Measurements from ENCODE around the gene WDR77.

WDR77 gene

GRCh38 chr1:111452581-111452980 lies 3.5 kb upstream of the WDR77 start:
- H3K27me3 ChIP-seq (ENCODE audit: low read depth, low read length): no peaks in the 10 kb centered on the region
- no peak overlapping the region for H3K4me3 ChIP-seq (ENCODE audit: low read depth in 1 of 2, low read length in 2 of 2)
- H3K9me3 ChIP-seq (ENCODE audit: control insufficient read depth in 1 of 2, low read length in 2 of 2): no peaks in the 10 kb centered on the region
- peaks cover 7 to 56% of the 10 kb centered on the region in 2 donors for H3K4me1 ChIP-seq (ENCODE audit: control insufficient read depth in 1 of 2, insufficient read depth in 2 of 2, low read length in 2 of 2)
- H3K36me3 ChIP-seq (ENCODE audit: control insufficient read depth in 1 of 2, insufficient read depth in 2 of 2, low read length in 2 of 2): peaks cover 32% of the 10 kb centered on the region in 2 donors
- no peak overlapping the region for H3K27ac ChIP-seq (ENCODE audit: low read length)

GRCh38 chr1:111450185-111450584 lies 1.1 kb upstream of the WDR77 start:
- H3K4me3 ChIP-seq (ENCODE audit: low read depth in 1 of 2, low read length in 2 of 2): peak overlapping the region; percentile 98 to 99
- peaks cover 16 to 18% of the 10 kb centered on the region in 2 donors for H3K36me3 ChIP-seq (ENCODE audit: control insufficient read depth in 1 of 2, insufficient read depth in 2 of 2, low read length in 2 of 2)
- no peaks in the 10 kb centered on the region for H3K9me3 ChIP-seq (ENCODE audit: control insufficient read depth in 1 of 2, low read length in 2 of 2)
- H3K27ac ChIP-seq (ENCODE audit: low read length): peak overlapping the region; percentile 98
- peaks cover 10 to 57% of the 10 kb centered on the region in 2 donors for H3K4me1 ChIP-seq (ENCODE audit: control insufficient read depth in 1 of 2, insufficient read depth in 2 of 2, low read length in 2 of 2)
- H3K27me3 ChIP-seq (ENCODE audit: low read depth, low read length): no peaks in the 10 kb centered on the region

GRCh38 chr1:111449703-111450017 lies 604 bp upstream of the WDR77 start:
- H3K27ac ChIP-seq (ENCODE audit: low read length): peak overlapping the region; percentile 98
- peaks cover 10 to 52% of the 10 kb centered on the region in 2 donors for H3K4me1 ChIP-seq (ENCODE audit: control insufficient read depth in 1 of 2, insufficient read depth in 2 of 2, low read length in 2 of 2)
- no peaks in the 10 kb centered on the region for H3K9me3 ChIP-seq (ENCODE audit: control insufficient read depth in 1 of 2, low read length in 2 of 2)
- H3K4me3 ChIP-seq (ENCODE audit: low read depth in 1 of 2, low read length in 2 of 2): peak overlapping the region; percentile 98 to 99
- H3K27me3 ChIP-seq (ENCODE audit: low read depth, low read length): no peaks in the 10 kb centered on the region
- peaks cover 16 to 18% of the 10 kb centered on the region in 2 donors for H3K36me3 ChIP-seq (ENCODE audit: control insufficient read depth in 1 of 2, insufficient read depth in 2 of 2, low read length in 2 of 2)

- Histone ChIP-seq H3K27ac (ENCODE audit: low read length) (peak overlapping the region; percentile 36), H3K4me3 (ENCODE audit: low read depth in 1 of 2, low read length in 2 of 2) (peak overlapping the region; percentile 98 to 99), H3K9me3 (ENCODE audit: control insufficient read depth in 1 of 2, low read length in 2 of 2) (no peaks in the 10 kb centered on the region), H3K4me1 (ENCODE audit: control insufficient read depth in 1 of 2, insufficient read depth in 2 of 2, low read length in 2 of 2) (peaks cover 10 to 42% of the 10 kb centered on the region in 2 donors), H3K36me3 (ENCODE audit: control insufficient read depth in 1 of 2, insufficient read depth in 2 of 2, low read length in 2 of 2) (peaks cover 13 to 16% of the 10 kb centered on the region in 2 donors), H3K27me3 (ENCODE audit: low read depth, low read length) (no peaks in the 10 kb centered on the region)
Measured at GRCh38 chr1:111448482-111448917, 556 bp downstream of the WDR77 start.

- H3K4me3 ChIP-seq (ENCODE audit: low read depth in 1 of 2, low read length in 2 of 2): peak overlapping the region in 1 of 2 donors; percentile 99
- H3K36me3 ChIP-seq (ENCODE audit: control insufficient read depth in 1 of 2, insufficient read depth in 2 of 2, low read length in 2 of 2): peaks cover 22 to 28% of the 10 kb centered on the region in 2 donors
- H3K27me3 ChIP-seq (ENCODE audit: low read depth, low read length): no peaks in the 10 kb centered on the region
- H3K27ac ChIP-seq (ENCODE audit: low read length): no peak overlapping the region
- peaks cover 10 to 36% of the 10 kb centered on the region in 2 donors for H3K4me1 ChIP-seq (ENCODE audit: control insufficient read depth in 1 of 2, insufficient read depth in 2 of 2, low read length in 2 of 2)
- no peaks in the 10 kb centered on the region for H3K9me3 ChIP-seq (ENCODE audit: control insufficient read depth in 1 of 2, low read length in 2 of 2)
Measured at GRCh38 chr1:111446967-111447892, 1.8 kb downstream of the WDR77 start.

GRCh38 chr1:111446546-111446945 lies 2.5 kb downstream of the WDR77 start:
- no peaks in the 10 kb centered on the region for H3K9me3 ChIP-seq (ENCODE audit: control insufficient read depth in 1 of 2, low read length in 2 of 2)
- no peak overlapping the region for H3K27ac ChIP-seq (ENCODE audit: low read length)
- no peaks in the 10 kb centered on the region for H3K27me3 ChIP-seq (ENCODE audit: low read depth, low read length)
- H3K4me1 ChIP-seq (ENCODE audit: control insufficient read depth in 1 of 2, insufficient read depth in 2 of 2, low read length in 2 of 2): peaks cover 10 to 29% of the 10 kb centered on the region in 2 donors
- H3K4me3 ChIP-seq (ENCODE audit: low read depth in 1 of 2, low read length in 2 of 2): no peak overlapping the region
- peaks cover 28 to 35% of the 10 kb centered on the region in 2 donors for H3K36me3 ChIP-seq (ENCODE audit: control insufficient read depth in 1 of 2, insufficient read depth in 2 of 2, low read length in 2 of 2)

GRCh38 chr1:111444031-111444430 lies 5.0 kb downstream of the WDR77 start:
- Histone ChIP-seq H3K9me3 (ENCODE audit: control insufficient read depth in 1 of 2, low read length in 2 of 2) (no peaks in the 10 kb centered on the region), H3K36me3 (ENCODE audit: control insufficient read depth in 1 of 2, insufficient read depth in 2 of 2, low read length in 2 of 2) (peaks cover 44 to 59% of the 10 kb centered on the region in 2 donors), H3K27me3 (ENCODE audit: low read depth, low read length) (no peaks in the 10 kb centered on the region), H3K27ac (ENCODE audit: low read length) (no peak overlapping the region), H3K4me1 (ENCODE audit: control insufficient read depth in 1 of 2, insufficient read depth in 2 of 2, low read length in 2 of 2) (peaks cover 10 to 11% of the 10 kb centered on the region in 2 donors), H3K4me3 (ENCODE audit: low read depth in 1 of 2, low read length in 2 of 2) (no peak overlapping the region)

- H3K4me3 ChIP-seq (ENCODE audit: low read depth in 1 of 2, low read length in 2 of 2): no peak overlapping the region
- no peaks in the 10 kb centered on the region for H3K9me3 ChIP-seq (ENCODE audit: control insufficient read depth in 1 of 2, low read length in 2 of 2)
- H3K4me1 ChIP-seq (ENCODE audit: control insufficient read depth in 1 of 2, insufficient read depth in 2 of 2, low read length in 2 of 2): peaks cover 0 to 2% of the 10 kb centered on the region in 2 donors
- no peaks in the 10 kb centered on the region for H3K27me3 ChIP-seq (ENCODE audit: low read depth, low read length)
- H3K27ac ChIP-seq (ENCODE audit: low read length): no peak overlapping the region
- peaks cover 46 to 73% of the 10 kb centered on the region in 2 donors for H3K36me3 ChIP-seq (ENCODE audit: control insufficient read depth in 1 of 2, insufficient read depth in 2 of 2, low read length in 2 of 2)
Measured at GRCh38 chr1:111442457-111442856, 6.6 kb downstream of the WDR77 start.

DNA sequence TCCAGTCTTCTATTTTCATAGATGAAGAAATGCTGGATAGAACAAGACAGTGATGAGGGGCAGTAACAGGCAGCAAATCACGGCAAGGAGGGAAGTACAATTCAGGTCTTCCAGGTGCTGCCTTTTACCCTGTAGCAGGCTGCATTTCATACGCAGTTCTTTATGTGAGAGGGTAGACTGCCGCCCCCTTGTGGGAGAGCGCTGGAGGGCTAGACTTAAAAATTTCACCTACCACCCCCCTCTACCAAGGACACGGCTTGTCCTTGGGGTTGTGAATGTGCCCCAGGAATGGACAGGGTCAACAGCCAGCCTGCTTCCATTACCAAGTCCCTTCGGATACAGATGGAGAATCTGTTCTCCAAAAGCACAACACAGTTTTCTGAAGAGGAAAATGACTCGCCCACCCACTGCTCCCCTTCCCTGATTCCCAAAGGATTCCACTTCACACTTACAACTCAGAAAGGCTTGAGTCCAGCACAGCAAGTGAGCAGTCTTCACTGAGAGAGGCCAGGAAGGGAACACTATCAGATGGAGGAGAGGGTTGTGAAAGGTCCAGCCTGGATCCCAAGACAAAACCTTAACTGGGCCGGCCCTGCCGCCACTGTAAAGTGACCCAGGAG lies 7.4 kb downstream of the WDR77 start:
- Histone ChIP-seq H3K9me3 (ENCODE audit: control insufficient read depth in 1 of 2, low read length in 2 of 2) (no peaks in the 10 kb centered on the region), H3K4me3 (ENCODE audit: low read depth in 1 of 2, low read length in 2 of 2) (no peak overlapping the region), H3K27me3 (ENCODE audit: low read depth, low read length) (no peaks in the 10 kb centered on the region), H3K4me1 (ENCODE audit: control insufficient read depth in 1 of 2, insufficient read depth in 2 of 2, low read length in 2 of 2) (no peaks in the 10 kb centered on the region), H3K27ac (ENCODE audit: low read length) (no peak overlapping the region), H3K36me3 (ENCODE audit: control insufficient read depth in 1 of 2, insufficient read depth in 2 of 2, low read length in 2 of 2) (peaks cover 49 to 72% of the 10 kb centered on the region in 2 donors)

GRCh38 chr1:111439461-111440351 lies 9.3 kb downstream of the WDR77 start:
- Histone ChIP-seq H3K27me3 (ENCODE audit: low read depth, low read length) (no peaks in the 10 kb centered on the region), H3K9me3 (ENCODE audit: control insufficient read depth in 1 of 2, low read length in 2 of 2) (no peaks in the 10 kb centered on the region), H3K36me3 (ENCODE audit: control insufficient read depth in 1 of 2, insufficient read depth in 2 of 2, low read length in 2 of 2) (peaks cover 45 to 68% of the 10 kb centered on the region in 2 donors), H3K27ac (ENCODE audit: low read length) (no peak overlapping the region), H3K4me1 (ENCODE audit: control insufficient read depth in 1 of 2, insufficient read depth in 2 of 2, low read length in 2 of 2) (no peaks in the 10 kb centered on the region), H3K4me3 (ENCODE audit: low read depth in 1 of 2, low read length in 2 of 2) (no peak overlapping the region)

DNA sequence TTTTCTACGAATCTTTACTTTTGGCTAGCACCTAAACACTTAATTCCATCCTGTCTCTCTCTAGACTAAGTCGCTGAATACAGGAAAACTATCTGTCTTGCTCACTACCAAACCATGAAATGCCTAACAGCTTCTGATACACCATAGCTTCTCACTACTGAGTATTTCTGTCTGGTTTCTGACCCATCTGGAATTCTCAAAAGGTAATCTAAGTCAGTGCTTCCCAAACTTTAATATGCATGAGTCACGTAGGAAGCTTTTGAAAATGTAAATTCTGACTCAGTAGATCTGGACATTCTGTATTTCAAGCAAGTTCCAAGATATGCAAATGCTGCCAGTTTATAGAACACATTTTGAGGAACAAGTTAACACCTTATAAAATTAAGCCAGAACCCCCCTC lies 12.3 kb downstream of the WDR77 start:
- Histone ChIP-seq H3K36me3 (ENCODE audit: control insufficient read depth in 1 of 2, insufficient read depth in 2 of 2, low read length in 2 of 2) (peaks cover 23 to 42% of the 10 kb centered on the region in 2 donors), H3K9me3 (ENCODE audit: control insufficient read depth in 1 of 2, low read length in 2 of 2) (no peaks in the 10 kb centered on the region), H3K27ac (ENCODE audit: low read length) (no peak overlapping the region), H3K4me1 (ENCODE audit: control insufficient read depth in 1 of 2, insufficient read depth in 2 of 2, low read length in 2 of 2) (no peaks in the 10 kb centered on the region), H3K27me3 (ENCODE audit: low read depth, low read length) (no peaks in the 10 kb centered on the region), H3K4me3 (ENCODE audit: low read depth in 1 of 2, low read length in 2 of 2) (no peak overlapping the region)

Data from muscle layer of duodenum (tissue), 2 donors.